UCSD-AML1 (cell line): ENCODE results near the gene ZHX3.
"Not testable (repeated sequence)": the region's sequence is repeated elsewhere in the genome, so short reads cannot be mapped to it uniquely, and the experiment has no call there.

Experiments used
- DNase-seq: peaks from one replicate; lab custom pipeline; 2025; ENCODE audit not compliant: unreplicated experiment; lab: John Stamatoyannopoulos, UW

ZHX3 gene

GRCh38 chr20:41334443-41335421 is 17.2 kb upstream of the ZHX3 start:
- DNase-seq, result no peak

GRCh38 chr20:41334036-41334435 is 16.5 kb upstream of the ZHX3 start:
- DNase-seq, result no peak

- no peak for DNase-seq
Measured at GRCh38 chr20:41331731-41332130, 14.2 kb upstream of the ZHX3 start.

GRCh38 chr20:41330941-41331340 is 13.4 kb upstream of the ZHX3 start:
- no peak for DNase-seq

- no peak for DNase-seq
Measured at GRCh38 chr20:41330343-41330720, 12.8 kb upstream of the ZHX3 start.

- DNase-seq, result peak; percentile 84
Measured at GRCh38 chr20:41329435-41330342, 12.2 kb upstream of the ZHX3 start.

GRCh38 chr20:41327178-41327577 is 9.6 kb upstream of the ZHX3 start:
- DNase-seq, result no peak

GRCh38 chr20:41320976-41321375 is 3.4 kb upstream of the ZHX3 start:
- DNase-seq, result no peak

- DNase-seq, result no peak
Measured at GRCh38 chr20:41320441-41320840, 2.9 kb upstream of the ZHX3 start.

- no peak for DNase-seq
Measured at GRCh38 chr20:41318271-41318649, 729 bp upstream of the ZHX3 start.

GRCh38 chr20:41316602-41317545 is 657 bp downstream of the ZHX3 start:
- DNase-seq, result peak; percentile 78

- no peak for DNase-seq
Measured at GRCh38 chr20:41316051-41316450, 1.5 kb downstream of the ZHX3 start.

GRCh38 chr20:41314386-41314785 is 3.1 kb downstream of the ZHX3 start:
- no peak for DNase-seq

- not testable (repeated sequence) for DNase-seq
Measured at GRCh38 chr20:41312009-41312408, 5.5 kb downstream of the ZHX3 start.

- DNase-seq, result no peak
Measured at GRCh38 chr20:41309817-41310216, 7.7 kb downstream of the ZHX3 start.

GRCh38 chr20:41308726-41309413 is 8.7 kb downstream of the ZHX3 start:
- DNase-seq, result no peak

- DNase-seq, result no peak
Measured at GRCh38 chr20:41308290-41308711, 9.2 kb downstream of the ZHX3 start.

GRCh38 chr20:41307021-41307420 is 10.5 kb downstream of the ZHX3 start:
- DNase-seq, result no peak

GRCh38 chr20:41306061-41306727 is 11.3 kb downstream of the ZHX3 start:
- no peak for DNase-seq
